ENCODE measurements around the gene SERGEF.

- TF ChIP-seq CTCF (IDR thresholded peaks at IDR 0.05) = no peak
- no peak for TF ChIP-seq POLR2A (IDR thresholded peaks at IDR 0.05)
These were observed 207.0 kb downstream of the SERGEF start for GRCh38 chr11:17805873-17806272.
